GM12892 (cell line): ENCODE data around the gene CCDC85A. TPM values are rescaled to one million over a fixed set of nuclear protein-coding genes. Genes with fewer than 3 reads are reported as not detected.
A peak's percentile ranks its signal among the peaks of the same experiment; 100 is the strongest.
"Not testable (repeated sequence)": the region's sequence is repeated elsewhere in the genome, so short reads cannot be mapped to it uniquely, and the experiment has no call there.

ENCODE experiments used
- DNase-seq: peaks from one replicate; pipeline ENCODE4 v3.0.0; 2011; ENCODE audit not compliant: insufficient read length
- FAIRE-seq: peaks from 2 replicates; lab custom pipeline; 2011; peaks lifted over from hg19 to GRCh38; lab: Jason Lieb, UNC
- POLR2A ChIP-seq: IDR thresholded peaks from 2 replicates; pipeline ENCODE4 v1.6.1; 2011; ENCODE audit warnings: low read depth, low read length, control low read depth
- POLR2AphosphoS5 ChIP-seq: IDR thresholded peaks from 2 replicates; pipeline ENCODE4 v1.6.1; 2011; ENCODE audit warnings: low read depth, low read length, control low read depth
- TAF1 ChIP-seq: IDR thresholded peaks from 2 replicates; pipeline ENCODE4 v1.6.1; 2011; ENCODE audit warnings: low read depth, mild to moderate bottlenecking, control low read depth, low read length, borderline replicate concordance
- polyA plus RNA-seq: library from polyadenylated mRNA; unstranded; fragments of >200 nt; gene quantifications from one replicate; pipeline ENCODE4 v1.2.1, GENCODE V29; 2012; ENCODE audit warnings: missing spikeins, inconsistent platforms; ENCODE audit not compliant: missing spikeins

CCDC85A gene
- 0.11 TPM for polyA plus RNA-seq

- TF ChIP-seq TAF1 (no peak), POLR2AphosphoS5 (no peak), POLR2A (no peak)
- peak; percentile 81 for DNase-seq
- FAIRE-seq = no peak
These were observed at the start of gene CCDC85A for GRCh38 chr2:56183643-56184499. Gene CCDC85A (plus strand): TSS chr2:56183990. CDS start chr2:56184625, 635 bp downstream.

GRCh38 chr2:56134861-56135260 lies 48.9 kb upstream of the CCDC85A start:
- DNase-seq (no peak), FAIRE-seq (no peak)
- TF ChIP-seq POLR2A (no peak), TAF1 (no peak), POLR2AphosphoS5 (no peak)

- DNase-seq, FAIRE-seq: not testable (repeated sequence)
These were observed 41.2 kb upstream of the CCDC85A start for GRCh38 chr2:56142497-56143061.

- TF ChIP-seq POLR2AphosphoS5 = no peak
- TF ChIP-seq TAF1 = no peak
- TF ChIP-seq POLR2A = no peak
- DNase-seq = no peak
- no peak for FAIRE-seq
These were observed 35.9 kb upstream of the CCDC85A start for GRCh38 chr2:56147907-56148306.

- no peak for FAIRE-seq
- no peak for TF ChIP-seq POLR2AphosphoS5
- TF ChIP-seq TAF1 = no peak
- TF ChIP-seq POLR2A = no peak
- DNase-seq = no peak
These were observed 35.0 kb upstream of the CCDC85A start for GRCh38 chr2:56148825-56149224.

- no peak for DNase-seq
- TF ChIP-seq POLR2AphosphoS5 = no peak
- no peak for TF ChIP-seq POLR2A
- FAIRE-seq = no peak
These were observed 31.9 kb upstream of the CCDC85A start for GRCh38 chr2:56151841-56152240.

GRCh38 chr2:56155188-56155587 lies 28.6 kb upstream of the CCDC85A start:
- TF ChIP-seq POLR2AphosphoS5 (no peak), POLR2A (no peak), TAF1 (no peak)
- FAIRE-seq = no peak
- DNase-seq = no peak

- not testable (repeated sequence) for DNase-seq, FAIRE-seq
These were observed 23.9 kb upstream of the CCDC85A start for GRCh38 chr2:56159875-56160274.

- FAIRE-seq (no peak), DNase-seq (no peak)
- TF ChIP-seq POLR2A (no peak), POLR2AphosphoS5 (no peak), TAF1 (no peak)
These were observed 15.9 kb upstream of the CCDC85A start for GRCh38 chr2:56167616-56168562.

GRCh38 chr2:56169521-56169920 lies 14.3 kb upstream of the CCDC85A start:
- TF ChIP-seq POLR2A = no peak
- TF ChIP-seq TAF1 = no peak
- no peak for TF ChIP-seq POLR2AphosphoS5
- no peak for FAIRE-seq

GRCh38 chr2:56170504-56170903 lies 13.3 kb upstream of the CCDC85A start:
- FAIRE-seq (no peak), DNase-seq (no peak)
- no peak for TF ChIP-seq TAF1
- no peak for TF ChIP-seq POLR2AphosphoS5
- no peak for TF ChIP-seq POLR2A

More at GRCh38 chr2:56169521-56169920, 14.3 kb upstream of the CCDC85A start:
- DNase-seq = no peak

- no peak for FAIRE-seq
- no peak for DNase-seq
- TF ChIP-seq POLR2A (no peak), POLR2AphosphoS5 (no peak), TAF1 (no peak)
These were observed 12.8 kb upstream of the CCDC85A start for GRCh38 chr2:56170988-56171387.

GRCh38 chr2:56175779-56176178 lies 8.0 kb upstream of the CCDC85A start:
- DNase-seq (no peak), FAIRE-seq (no peak)
- TF ChIP-seq TAF1 (no peak), POLR2A (no peak), POLR2AphosphoS5 (no peak)
